ENCODE measurements around the gene CEP350.
"Not testable (repeated sequence)": the region's sequence is repeated elsewhere in the genome, so short reads cannot be mapped to it uniquely, and the experiment has no call there.

CEP350 gene

GRCh38 chr1:180119837-180120236 is 165.2 kb downstream of the CEP350 start:
- no peak for DNase-seq (ENCODE audit: low spot score)

GRCh38 chr1:180123463-180123936 is 168.9 kb downstream of the CEP350 start:
- no peak for DNase-seq (ENCODE audit: low spot score)

GRCh38 chr1:180130651-180131050 is 176.0 kb downstream of the CEP350 start:
- DNase-seq (ENCODE audit: low spot score): no peak

- DNase-seq (ENCODE audit: low spot score): no peak
These were observed 176.9 kb downstream of the CEP350 start for GRCh38 chr1:180131510-180131909.

- DNase-seq (ENCODE audit: low spot score): no peak
These were observed 178.6 kb downstream of the CEP350 start for GRCh38 chr1:180133193-180133592.

- DNase-seq (ENCODE audit: low spot score): not testable (repeated sequence)
These were observed 179.1 kb downstream of the CEP350 start for GRCh38 chr1:180133688-180134087.

GRCh38 chr1:180135535-180135934 is 180.9 kb downstream of the CEP350 start:
- no peak for DNase-seq (ENCODE audit: low spot score)

- no peak for DNase-seq (ENCODE audit: low spot score)
These were observed 181.8 kb downstream of the CEP350 start for GRCh38 chr1:180136331-180136967.

GRCh38 chr1:180136968-180137356 is 182.4 kb downstream of the CEP350 start:
- no peak for DNase-seq (ENCODE audit: low spot score)

GRCh38 chr1:180137776-180138175 is 183.2 kb downstream of the CEP350 start:
- no peak for DNase-seq (ENCODE audit: low spot score)

GRCh38 chr1:180141381-180141934 is 186.8 kb downstream of the CEP350 start:
- no peak for DNase-seq (ENCODE audit: low spot score)

- DNase-seq (ENCODE audit: low spot score): no peak
These were observed 188.7 kb downstream of the CEP350 start for GRCh38 chr1:180143359-180143758.

GRCh38 chr1:180144659-180145357 is 190.2 kb downstream of the CEP350 start:
- no peak for DNase-seq (ENCODE audit: low spot score)

- no peak for DNase-seq (ENCODE audit: low spot score)
These were observed 190.8 kb downstream of the CEP350 start for GRCh38 chr1:180145446-180145845.

GRCh38 chr1:180150982-180151381 is 196.4 kb downstream of the CEP350 start:
- DNase-seq (ENCODE audit: low spot score): no peak

GRCh38 chr1:180151508-180151907 is 196.9 kb downstream of the CEP350 start:
- DNase-seq (ENCODE audit: low spot score): no peak

GRCh38 chr1:180152588-180152987 is 198.0 kb downstream of the CEP350 start:
- no peak for DNase-seq (ENCODE audit: low spot score)

- no peak for DNase-seq (ENCODE audit: low spot score)
These were observed 198.4 kb downstream of the CEP350 start for GRCh38 chr1:180153032-180153431.

GRCh38 chr1:180154003-180154324 is 199.4 kb downstream of the CEP350 start:
- DNase-seq (ENCODE audit: low spot score): no peak

GRCh38 chr1:180154325-180155181 is 199.9 kb downstream of the CEP350 start, which contains the start of gene QSOX1:
TSS of gene QSOX1 (plus strand) at chr1:180154869. CDS start at chr1:180154908, 39 bp downstream.
- DNase-seq (ENCODE audit: low spot score): peak; percentile 87

- DNase-seq (ENCODE audit: low spot score): no peak
These were observed 200.6 kb downstream of the CEP350 start for GRCh38 chr1:180155182-180155682.

GRCh38 chr1:180156201-180156600 is 201.6 kb downstream of the CEP350 start:
- peak; percentile 40 for DNase-seq (ENCODE audit: low spot score)
